Measurements from ENCODE around the gene KPNA4.

DNA sequence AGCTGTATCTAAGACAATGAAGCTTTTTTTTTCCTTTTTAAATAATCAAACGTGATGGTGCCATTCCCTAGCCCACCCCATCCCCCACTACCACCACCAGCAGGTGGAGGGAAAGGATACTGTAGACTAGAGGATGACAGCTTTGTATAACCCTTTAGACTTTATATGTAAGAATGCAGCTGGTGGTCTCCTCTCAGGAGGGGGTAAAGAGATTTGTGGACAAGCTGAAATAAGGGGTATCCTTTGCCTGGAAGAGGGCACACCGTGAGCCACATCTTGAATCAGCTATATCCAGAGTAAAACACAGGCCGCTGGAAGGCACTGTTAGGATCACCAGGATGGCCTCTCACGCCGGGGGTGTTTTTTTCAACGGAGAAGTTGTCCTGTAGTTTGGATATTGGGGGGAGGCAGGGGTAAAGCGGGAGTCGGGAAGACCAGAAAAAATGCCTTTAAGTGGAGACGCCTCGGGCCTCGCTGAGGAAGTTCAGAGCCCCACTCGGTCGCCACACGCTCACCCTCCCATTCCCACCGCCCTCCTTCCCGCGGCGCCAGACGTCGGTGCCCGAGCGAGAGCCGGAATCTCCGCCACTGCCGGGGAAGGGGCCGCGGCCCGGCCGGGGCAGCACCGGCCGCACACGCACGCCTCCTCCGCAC lies 986 bp downstream of the KPNA4 start:
- TF ChIP-seq EP300 (IDR thresholded peaks at IDR 0.05), result no peak
- TF ChIP-seq KDM5A (IDR thresholded peaks at IDR 0.05), result no peak
- no peak for TF ChIP-seq NPAS2 (CRISPR knock-in tag; IDR thresholded peaks at IDR 0.05; ENCODE audit: borderline replicate concordance)
- TF ChIP-seq NFE2L2 (conservative IDR thresholded peaks at IDR 0.05; ENCODE audit: low read length), result no peak
- TF ChIP-seq, protein P1, sequence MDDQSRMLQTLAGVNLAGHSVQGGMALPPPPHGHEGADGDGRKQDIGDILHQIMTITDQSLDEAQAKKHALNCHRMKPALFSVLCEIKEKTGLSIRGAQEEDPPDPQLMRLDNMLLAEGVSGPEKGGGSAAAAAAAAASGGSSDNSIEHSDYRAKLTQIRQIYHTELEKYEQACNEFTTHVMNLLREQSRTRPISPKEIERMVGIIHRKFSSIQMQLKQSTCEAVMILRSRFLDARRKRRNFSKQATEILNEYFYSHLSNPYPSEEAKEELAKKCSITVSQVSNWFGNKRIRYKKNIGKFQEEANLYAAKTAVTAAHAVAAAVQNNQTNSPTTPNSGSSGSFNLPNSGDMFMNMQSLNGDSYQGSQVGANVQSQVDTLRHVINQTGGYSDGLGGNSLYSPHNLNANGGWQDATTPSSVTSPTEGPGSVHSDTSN (IDR thresholded peaks at IDR 0.05), result no peak
- no peak for TF ChIP-seq POLR2A (IDR thresholded peaks at IDR 0.05; ENCODE audit: low read length)
- TF ChIP-seq, protein P2, sequence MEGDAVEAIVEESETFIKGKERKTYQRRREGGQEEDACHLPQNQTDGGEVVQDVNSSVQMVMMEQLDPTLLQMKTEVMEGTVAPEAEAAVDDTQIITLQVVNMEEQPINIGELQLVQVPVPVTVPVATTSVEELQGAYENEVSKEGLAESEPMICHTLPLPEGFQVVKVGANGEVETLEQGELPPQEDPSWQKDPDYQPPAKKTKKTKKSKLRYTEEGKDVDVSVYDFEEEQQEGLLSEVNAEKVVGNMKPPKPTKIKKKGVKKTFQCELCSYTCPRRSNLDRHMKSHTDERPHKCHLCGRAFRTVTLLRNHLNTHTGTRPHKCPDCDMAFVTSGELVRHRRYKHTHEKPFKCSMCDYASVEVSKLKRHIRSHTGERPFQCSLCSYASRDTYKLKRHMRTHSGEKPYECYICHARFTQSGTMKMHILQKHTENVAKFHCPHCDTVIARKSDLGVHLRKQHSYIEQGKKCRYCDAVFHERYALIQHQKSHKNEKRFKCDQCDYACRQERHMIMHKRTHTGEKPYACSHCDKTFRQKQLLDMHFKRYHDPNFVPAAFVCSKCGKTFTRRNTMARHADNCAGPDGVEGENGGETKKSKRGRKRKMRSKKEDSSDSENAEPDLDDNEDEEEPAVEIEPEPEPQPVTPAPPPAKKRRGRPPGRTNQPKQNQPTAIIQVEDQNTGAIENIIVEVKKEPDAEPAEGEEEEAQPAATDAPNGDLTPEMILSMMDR (IDR thresholded peaks at IDR 0.05), result no peak
- TF ChIP-seq, protein P3, sequence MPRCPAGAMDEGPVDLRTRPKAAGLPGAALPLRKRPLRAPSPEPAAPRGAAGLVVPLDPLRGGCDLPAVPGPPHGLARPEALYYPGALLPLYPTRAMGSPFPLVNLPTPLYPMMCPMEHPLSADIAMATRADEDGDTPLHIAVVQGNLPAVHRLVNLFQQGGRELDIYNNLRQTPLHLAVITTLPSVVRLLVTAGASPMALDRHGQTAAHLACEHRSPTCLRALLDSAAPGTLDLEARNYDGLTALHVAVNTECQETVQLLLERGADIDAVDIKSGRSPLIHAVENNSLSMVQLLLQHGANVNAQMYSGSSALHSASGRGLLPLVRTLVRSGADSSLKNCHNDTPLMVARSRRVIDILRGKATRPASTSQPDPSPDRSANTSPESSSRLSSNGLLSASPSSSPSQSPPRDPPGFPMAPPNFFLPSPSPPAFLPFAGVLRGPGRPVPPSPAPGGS (IDR thresholded peaks at IDR 0.05), result no peak
- TF ChIP-seq HDAC2 (IDR thresholded peaks at IDR 0.05), result no peak
- no peak for TF ChIP-seq SMC3 (IDR thresholded peaks at IDR 0.05)
- TF ChIP-seq JUN (IDR thresholded peaks at IDR 0.05), result no peak
